NT2/D1 (cell line): ENCODE measurements around the gene SLC39A5.

Experiments
- DNase-seq: peaks from one replicate; pipeline ENCODE4 v3.0.0-alpha.2; 2011; ENCODE audit warnings: low read depth, low spot score
- H3K27me3 ChIP-seq: 2 replicates; pipeline ENCODE4 v1.6.0; 2011; ENCODE audit warnings: mild to moderate bottlenecking; ENCODE audit not compliant: insufficient read length, insufficient read depth
- H3K36me3 ChIP-seq: 2 replicates; pipeline ENCODE4 v1.6.1; 2011; ENCODE audit warnings: mild to moderate bottlenecking, low read length, mixed read lengths; ENCODE audit not compliant: insufficient read depth, insufficient read length
- H3K4me1 ChIP-seq: 2 replicates; pipeline ENCODE4 v1.5.1; 2011; ENCODE audit not compliant: insufficient read depth, insufficient read length
- H3K4me3 ChIP-seq: 2 replicates; pipeline ENCODE4 v1.5.1; 2011; ENCODE audit warnings: low read depth; ENCODE audit not compliant: insufficient read length
- H3K9ac ChIP-seq: 2 replicates; pipeline ENCODE4 v1.6.0; 2011; ENCODE audit warnings: low read depth; ENCODE audit not compliant: insufficient read length
- H3K9me3 ChIP-seq: 2 replicates; pipeline ENCODE4 v1.5.1; 2011; ENCODE audit warnings: mild to moderate bottlenecking, low read length; ENCODE audit not compliant: insufficient read depth
- SUZ12 ChIP-seq: IDR thresholded peaks from 2 replicates; pipeline ENCODE4 v1.6.1; 2011; ENCODE audit not compliant: insufficient read length, insufficient read depth; ENCODE audit errors: extremely low read depth
- YY1 ChIP-seq: IDR thresholded peaks from 2 replicates; pipeline ENCODE4 v1.6.1; 2011; ENCODE audit not compliant: insufficient read length, insufficient read depth
- ZNF274 ChIP-seq: IDR thresholded peaks from 2 replicates; pipeline ENCODE4 v1.6.1; 2011; ENCODE audit warnings: mild to moderate bottlenecking, low read depth, low read length

Gene SLC39A5

GRCh38 chr12:56241424-56242303 is 11.8 kb downstream of the SLC39A5 start:
- no peak for TF ChIP-seq SUZ12
- TF ChIP-seq YY1: no peak
- TF ChIP-seq ZNF274: no peak

GRCh38 chr12:56242986-56243385 is 13.1 kb downstream of the SLC39A5 start:
- TF ChIP-seq SUZ12 (no peak), ZNF274 (no peak), YY1 (no peak)
- Histone ChIP-seq H3K4me1 (no peaks in the 10 kb centered on the region), H3K9me3 (peaks cover 13% of the 10 kb centered on the region; the same call in 1 of the 2 replicates), H3K27me3 (no peaks in the 10 kb centered on the region), H3K36me3 (peaks cover 91% of the 10 kb centered on the region), H3K4me3 (no peak overlapping the region), H3K9ac (no peak overlapping the region)
- no peak for DNase-seq

More at GRCh38 chr12:56241424-56242303, 11.8 kb downstream of the SLC39A5 start:
- H3K27me3 ChIP-seq: no peaks in the 10 kb centered on the region
- peaks cover 92% of the 10 kb centered on the region for H3K36me3 ChIP-seq
- peaks cover 4% of the 10 kb centered on the region for H3K4me1 ChIP-seq
- H3K9me3 ChIP-seq: peaks cover 13% of the 10 kb centered on the region; the same call in 1 of the 2 replicates
- H3K9ac ChIP-seq: no peak overlapping the region
- DNase-seq: no peak
- no peak overlapping the region for H3K4me3 ChIP-seq

- Histone ChIP-seq H3K9me3 (peaks cover 13% of the 10 kb centered on the region; the same call in 1 of the 2 replicates), H3K27me3 (no peaks in the 10 kb centered on the region), H3K9ac (no peak overlapping the region), H3K4me1 (no peaks in the 10 kb centered on the region), H3K36me3 (peaks cover 92% of the 10 kb centered on the region), H3K4me3 (no peak overlapping the region)
- no peak for DNase-seq
- TF ChIP-seq SUZ12: no peak
- no peak for TF ChIP-seq YY1
- TF ChIP-seq ZNF274: no peak
Observed at GRCh38 chr12:56243731-56244181, 13.9 kb downstream of the SLC39A5 start.

- H3K9ac ChIP-seq: no peak overlapping the region
- TF ChIP-seq YY1: no peak
- no peak for TF ChIP-seq SUZ12
- TF ChIP-seq ZNF274: no peak
- H3K27me3 ChIP-seq: no peaks in the 10 kb centered on the region
- H3K4me3 ChIP-seq: no peak overlapping the region
- H3K36me3 ChIP-seq: peaks cover 92% of the 10 kb centered on the region
- H3K9me3 ChIP-seq: peaks cover 13% of the 10 kb centered on the region; the same call in 1 of the 2 replicates
- no peak for DNase-seq
- no peaks in the 10 kb centered on the region for H3K4me1 ChIP-seq
Observed at GRCh38 chr12:56244494-56244893, 14.6 kb downstream of the SLC39A5 start.

GRCh38 chr12:56247923-56248322 is 18.1 kb downstream of the SLC39A5 start:
- TF ChIP-seq SUZ12 (no peak), YY1 (no peak), ZNF274 (no peak)
- no peaks in the 10 kb centered on the region for H3K9me3 ChIP-seq
- H3K4me3 ChIP-seq: no peak overlapping the region
- peaks cover 93% of the 10 kb centered on the region for H3K36me3 ChIP-seq
- H3K9ac ChIP-seq: no peak overlapping the region
- no peaks in the 10 kb centered on the region for H3K27me3 ChIP-seq
- no peaks in the 10 kb centered on the region for H3K4me1 ChIP-seq
- no peak for DNase-seq

- no peak for TF ChIP-seq ZNF274
- TF ChIP-seq YY1: no peak
- TF ChIP-seq SUZ12: no peak
- H3K4me1 ChIP-seq: no peaks in the 10 kb centered on the region
- no peak overlapping the region for H3K9ac ChIP-seq
- H3K36me3 ChIP-seq: peaks cover 93% of the 10 kb centered on the region
- H3K27me3 ChIP-seq: no peaks in the 10 kb centered on the region
- no peaks in the 10 kb centered on the region for H3K9me3 ChIP-seq
- no peak for DNase-seq
- H3K4me3 ChIP-seq: no peak overlapping the region
Observed at GRCh38 chr12:56248711-56249110, 18.9 kb downstream of the SLC39A5 start.

GRCh38 chr12:56252649-56253048 is 22.8 kb downstream of the SLC39A5 start:
- H3K36me3 ChIP-seq: peaks cover 95% of the 10 kb centered on the region
- H3K9ac ChIP-seq: no peak overlapping the region
- no peaks in the 10 kb centered on the region for H3K9me3 ChIP-seq
- H3K4me1 ChIP-seq: peaks cover 12% of the 10 kb centered on the region
- no peak overlapping the region for H3K4me3 ChIP-seq
- no peak for TF ChIP-seq SUZ12
- TF ChIP-seq ZNF274: no peak
- no peak for TF ChIP-seq YY1
- DNase-seq: no peak
- no peaks in the 10 kb centered on the region for H3K27me3 ChIP-seq
